Measurements from ENCODE around the gene MZT2B.
"Not testable (repeated sequence)": the region's sequence is repeated elsewhere in the genome, so short reads cannot be mapped to it uniquely, and the experiment has no call there.

MZT2B gene

GRCh38 chr2:130185436-130185835 lies 3.4 kb downstream of the MZT2B start:
- TF ChIP-seq CTCF (IDR thresholded peaks at IDR 0.05; ENCODE audit: borderline replicate concordance, insufficient read depth, low read depth, low read length): no peak
- H3K4me3 ChIP-seq (ENCODE audit: low read depth, low read length): no peak overlapping the region

- no peak for TF ChIP-seq CTCF (IDR thresholded peaks at IDR 0.05; ENCODE audit: borderline replicate concordance, insufficient read depth, low read depth, low read length)
- no peak overlapping the region for H3K4me3 ChIP-seq (ENCODE audit: low read depth, low read length)
These were observed 3.8 kb downstream of the MZT2B start for GRCh38 chr2:130185896-130186295.

- no peak for TF ChIP-seq CTCF (IDR thresholded peaks at IDR 0.05; ENCODE audit: borderline replicate concordance, insufficient read depth, low read depth, low read length)
- H3K4me3 ChIP-seq (ENCODE audit: low read depth, low read length): no peak overlapping the region
These were observed 4.3 kb downstream of the MZT2B start for GRCh38 chr2:130186391-130186790.

- no peak for TF ChIP-seq CTCF (IDR thresholded peaks at IDR 0.05; ENCODE audit: borderline replicate concordance, insufficient read depth, low read depth, low read length)
- no peak overlapping the region for H3K4me3 ChIP-seq (ENCODE audit: low read depth, low read length)
These were observed 5.2 kb downstream of the MZT2B start for GRCh38 chr2:130187268-130187667.

GRCh38 chr2:130187859-130188792 lies 6.1 kb downstream of the MZT2B start:
- not testable (repeated sequence) for H3K4me3 ChIP-seq (ENCODE audit: low read depth, low read length)

- H3K4me3 ChIP-seq (ENCODE audit: low read depth, low read length): not testable (repeated sequence)
These were observed 6.9 kb downstream of the MZT2B start for GRCh38 chr2:130188958-130189357.

GRCh38 chr2:130190237-130190636 lies 8.2 kb downstream of the MZT2B start:
- H3K4me3 ChIP-seq (ENCODE audit: low read depth, low read length): no peak overlapping the region
- no peak for TF ChIP-seq CTCF (IDR thresholded peaks at IDR 0.05; ENCODE audit: borderline replicate concordance, insufficient read depth, low read depth, low read length)

- H3K4me3 ChIP-seq (ENCODE audit: low read depth, low read length): not testable (repeated sequence)
These were observed 9.3 kb downstream of the MZT2B start for GRCh38 chr2:130191319-130191718.

GRCh38 chr2:130192451-130192850 lies 10.4 kb downstream of the MZT2B start:
- H3K4me3 ChIP-seq (ENCODE audit: low read depth, low read length): not testable (repeated sequence)

GRCh38 chr2:130193824-130194223 lies 11.8 kb downstream of the MZT2B start:
- H3K4me3 ChIP-seq (ENCODE audit: low read depth, low read length): not testable (repeated sequence)

- not testable (repeated sequence) for H3K4me3 ChIP-seq (ENCODE audit: low read depth, low read length)
These were observed 13.1 kb downstream of the MZT2B start for GRCh38 chr2:130195089-130195635.

GRCh38 chr2:130196052-130196451 lies 14.0 kb downstream of the MZT2B start:
- H3K4me3 ChIP-seq (ENCODE audit: low read depth, low read length): not testable (repeated sequence)
